ENCODE data around the gene SNRPB2.

Gene SNRPB2

DNA sequence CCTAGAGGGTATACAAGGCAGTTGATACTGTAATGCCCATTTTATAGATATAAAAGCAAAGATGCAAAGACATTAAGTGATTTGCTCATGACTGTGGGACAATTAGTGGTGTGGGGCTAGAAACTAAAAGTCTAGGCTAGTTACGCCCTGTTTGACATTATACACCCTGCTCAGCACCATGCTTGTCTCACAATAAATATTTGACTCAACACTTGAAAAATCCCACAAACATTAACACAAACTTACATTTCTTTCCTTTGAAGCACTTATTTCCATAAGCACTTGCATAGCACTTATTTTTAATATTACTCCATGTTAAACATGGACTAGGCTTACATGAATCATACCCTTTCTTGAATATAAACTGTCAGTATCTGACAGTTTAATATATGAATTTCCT, 36.5 kb upstream of the SNRPB2 start:
- in situ Hi-C loops (cut with MboI; ENCODE audit: low sequenced_read_pairs, unreplicated experiment) = no loop called here
- no peak for DNase-seq (ENCODE audit: low spot score)
- TF ChIP-seq, protein P1, sequence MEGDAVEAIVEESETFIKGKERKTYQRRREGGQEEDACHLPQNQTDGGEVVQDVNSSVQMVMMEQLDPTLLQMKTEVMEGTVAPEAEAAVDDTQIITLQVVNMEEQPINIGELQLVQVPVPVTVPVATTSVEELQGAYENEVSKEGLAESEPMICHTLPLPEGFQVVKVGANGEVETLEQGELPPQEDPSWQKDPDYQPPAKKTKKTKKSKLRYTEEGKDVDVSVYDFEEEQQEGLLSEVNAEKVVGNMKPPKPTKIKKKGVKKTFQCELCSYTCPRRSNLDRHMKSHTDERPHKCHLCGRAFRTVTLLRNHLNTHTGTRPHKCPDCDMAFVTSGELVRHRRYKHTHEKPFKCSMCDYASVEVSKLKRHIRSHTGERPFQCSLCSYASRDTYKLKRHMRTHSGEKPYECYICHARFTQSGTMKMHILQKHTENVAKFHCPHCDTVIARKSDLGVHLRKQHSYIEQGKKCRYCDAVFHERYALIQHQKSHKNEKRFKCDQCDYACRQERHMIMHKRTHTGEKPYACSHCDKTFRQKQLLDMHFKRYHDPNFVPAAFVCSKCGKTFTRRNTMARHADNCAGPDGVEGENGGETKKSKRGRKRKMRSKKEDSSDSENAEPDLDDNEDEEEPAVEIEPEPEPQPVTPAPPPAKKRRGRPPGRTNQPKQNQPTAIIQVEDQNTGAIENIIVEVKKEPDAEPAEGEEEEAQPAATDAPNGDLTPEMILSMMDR (IDR thresholded peaks at IDR 0.05; ENCODE audit: borderline replicate concordance, control extremely low read depth, extremely low read depth, insufficient read depth, missing control alignments) = no peak

DNA sequence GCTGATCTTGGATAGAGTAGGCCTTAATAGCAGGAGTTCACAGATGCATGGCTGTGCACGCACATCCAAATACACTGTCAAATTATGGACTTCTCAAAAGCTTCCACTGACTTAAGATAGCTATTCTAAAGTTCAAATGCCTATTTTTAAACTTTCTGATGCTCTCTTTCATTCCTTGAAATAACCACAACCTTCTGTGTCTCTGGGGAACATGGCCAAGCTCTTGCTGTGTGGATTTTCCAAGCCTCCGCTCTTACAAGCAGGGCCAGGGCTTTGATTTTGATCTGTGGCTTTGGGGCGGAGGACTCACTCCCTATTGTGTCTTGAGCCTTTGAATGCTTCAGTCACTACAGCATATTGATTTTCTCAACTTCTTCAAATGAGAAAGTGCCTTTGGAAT, 35.7 kb upstream of the SNRPB2 start:
- TF ChIP-seq, protein P1 (IDR thresholded peaks at IDR 0.05; ENCODE audit: borderline replicate concordance, control extremely low read depth, extremely low read depth, insufficient read depth, missing control alignments) = no peak
- no peak for DNase-seq (ENCODE audit: low spot score)
- in situ Hi-C loops (cut with MboI; ENCODE audit: low sequenced_read_pairs, unreplicated experiment) = no loop called here

DNA sequence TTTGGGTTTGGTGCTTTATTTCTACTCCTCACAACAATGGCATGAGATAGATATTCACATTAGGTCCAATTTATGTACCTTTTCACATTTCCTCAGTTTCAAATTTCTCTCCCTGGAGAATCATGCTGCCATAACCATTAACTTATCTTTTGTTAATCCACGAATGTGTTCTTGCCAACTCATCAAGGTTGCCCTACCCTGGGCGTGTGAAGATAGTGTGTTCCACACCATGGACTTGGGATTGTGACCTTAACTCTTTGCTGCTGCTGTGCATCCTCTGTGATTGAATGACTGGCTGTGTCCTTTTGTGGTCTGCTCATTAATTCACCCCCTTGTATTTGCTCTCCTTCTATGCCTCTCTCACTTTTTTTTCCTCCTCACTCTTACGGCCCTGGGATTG, 34.2 kb upstream of the SNRPB2 start:
- no peak for DNase-seq (ENCODE audit: low spot score)
- in situ Hi-C loops (cut with MboI; ENCODE audit: low sequenced_read_pairs, unreplicated experiment) = no loop called here
- TF ChIP-seq, protein P1 (IDR thresholded peaks at IDR 0.05; ENCODE audit: borderline replicate concordance, control extremely low read depth, extremely low read depth, insufficient read depth, missing control alignments) = no peak

DNA sequence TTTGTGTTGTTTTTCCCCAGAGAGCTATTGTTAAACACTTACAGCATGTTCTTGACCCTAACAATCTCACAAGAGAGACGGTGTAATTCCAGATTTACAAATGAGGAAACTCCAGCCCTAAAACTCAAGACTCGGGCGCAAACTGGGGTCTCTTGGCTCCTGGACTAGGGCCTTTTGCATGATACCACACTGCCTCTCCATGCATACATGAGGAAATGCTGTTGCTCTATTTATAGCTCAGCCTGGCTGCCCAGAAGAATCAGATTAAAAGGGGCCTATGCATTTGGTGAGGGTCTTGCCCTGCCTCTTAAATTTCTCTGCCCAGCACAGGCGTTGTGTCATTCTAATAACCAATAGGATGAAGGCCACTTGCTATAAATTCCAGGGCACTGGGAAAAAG, 30.5 kb upstream of the SNRPB2 start:
- TF ChIP-seq, protein P1 (IDR thresholded peaks at IDR 0.05; ENCODE audit: borderline replicate concordance, control extremely low read depth, extremely low read depth, insufficient read depth, missing control alignments) = no peak
- in situ Hi-C loops (cut with MboI; ENCODE audit: low sequenced_read_pairs, unreplicated experiment) = no loop called here
- DNase-seq (ENCODE audit: low spot score) = no peak

DNA sequence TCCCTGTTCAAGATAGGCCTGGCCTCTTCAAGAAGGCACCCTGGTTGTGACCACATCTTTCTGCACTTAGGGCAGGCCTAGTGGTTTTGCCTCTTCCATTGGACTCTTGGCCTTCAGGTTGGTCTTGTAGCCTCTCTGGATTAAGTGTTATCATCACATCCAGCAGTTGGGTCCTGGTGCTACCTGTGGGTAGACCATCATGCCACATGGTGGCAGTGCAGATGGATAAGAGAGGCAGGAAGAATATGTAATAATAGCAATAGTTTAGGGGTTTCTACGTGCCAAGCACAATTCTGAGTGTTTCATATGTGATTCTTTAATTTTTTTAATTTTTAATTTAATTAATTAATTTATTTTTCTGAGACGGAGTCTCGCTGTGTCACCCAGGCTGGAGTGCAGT, 28.5 kb upstream of the SNRPB2 start:
- no peak for DNase-seq (ENCODE audit: low spot score)
- TF ChIP-seq, protein P1 (IDR thresholded peaks at IDR 0.05; ENCODE audit: borderline replicate concordance, control extremely low read depth, extremely low read depth, insufficient read depth, missing control alignments) = peak; percentile 43
- in situ Hi-C loops (cut with MboI; ENCODE audit: low sequenced_read_pairs, unreplicated experiment) = no loop called here

DNA sequence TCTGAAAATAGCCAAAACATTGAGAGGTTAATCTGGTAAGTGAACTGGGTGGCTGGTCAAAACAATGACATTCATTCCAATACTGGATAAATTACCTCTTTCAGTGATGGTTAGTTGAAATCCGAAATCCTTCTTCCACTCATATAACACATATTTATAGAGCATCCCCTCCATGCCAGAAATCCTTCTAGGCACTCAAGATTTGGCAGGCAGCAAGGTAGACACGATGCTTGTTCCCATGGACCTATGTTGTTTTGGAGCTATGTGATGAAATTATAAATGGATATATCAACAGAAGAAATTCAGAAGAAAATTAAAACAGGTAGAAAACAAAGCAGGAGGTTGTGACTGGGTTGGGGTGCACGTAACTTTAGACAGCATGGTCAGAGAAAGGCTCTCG, 26.3 kb upstream of the SNRPB2 start:
- TF ChIP-seq, protein P1 (IDR thresholded peaks at IDR 0.05; ENCODE audit: borderline replicate concordance, control extremely low read depth, extremely low read depth, insufficient read depth, missing control alignments) = no peak
- in situ Hi-C loops (cut with MboI; ENCODE audit: low sequenced_read_pairs, unreplicated experiment) = no loop called here

DNA sequence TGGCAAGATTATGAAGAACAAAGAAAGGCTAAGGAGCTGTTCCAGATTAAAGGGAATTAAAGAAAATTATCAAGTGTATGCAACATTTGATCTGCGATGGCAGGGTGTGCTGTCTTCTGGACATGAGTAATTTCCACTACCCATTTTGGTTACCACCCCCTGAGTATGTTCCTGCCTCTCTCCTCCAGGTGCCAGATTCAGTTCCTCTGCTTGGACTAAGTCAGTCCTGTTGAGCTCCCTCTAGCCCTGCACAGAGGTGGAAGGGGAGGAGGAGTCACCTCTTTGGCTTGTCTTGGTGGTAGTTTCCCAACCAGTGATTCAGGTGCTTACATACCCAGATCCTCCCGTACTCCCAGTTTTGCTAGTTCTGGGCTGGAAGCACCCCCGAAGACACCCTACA, 22.2 kb upstream of the SNRPB2 start:
- TF ChIP-seq, protein P1 (IDR thresholded peaks at IDR 0.05; ENCODE audit: borderline replicate concordance, control extremely low read depth, extremely low read depth, insufficient read depth, missing control alignments) = no peak
- peak; percentile 26 for DNase-seq (ENCODE audit: low spot score)
- in situ Hi-C loops (cut with MboI; ENCODE audit: low sequenced_read_pairs, unreplicated experiment) = no loop called here

More for the DNA sequence above, 26.3 kb upstream of the SNRPB2 start:
- DNase-seq (ENCODE audit: low spot score) = no peak

All from GM13976 (cell line).